ENCODE results near the gene TMEM181.

The TMEM181 gene

DNA sequence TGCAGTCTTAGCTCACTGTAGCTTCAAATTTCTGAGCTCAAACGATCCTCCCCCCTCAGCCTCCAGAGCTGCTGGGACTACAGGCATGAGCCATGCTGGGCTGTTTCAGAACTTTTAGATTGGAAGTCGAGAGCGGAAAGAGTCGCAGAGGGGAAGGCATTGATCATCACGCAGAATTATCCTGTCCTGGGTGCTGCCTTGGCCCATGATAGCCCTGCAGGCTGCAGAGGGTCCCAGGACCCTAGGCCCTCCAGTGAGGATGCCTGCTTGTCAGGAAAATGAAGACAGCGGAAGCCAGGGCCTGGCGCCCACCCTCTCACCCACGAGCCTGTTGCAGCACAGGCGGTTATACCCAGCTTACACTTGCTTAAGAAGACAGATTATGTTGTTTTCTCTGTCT is 9.1 kb downstream of the TMEM181 start:
- Histone ChIP-seq H2AFZ (ENCODE audit: low read depth) (no peak overlapping the region), H3K4me1 (ENCODE audit: low read depth, poor library complexity, severe bottlenecking) (no peaks in the 10 kb centered on the region), H3K4me3 (IDR thresholded peaks at IDR 0.05; ENCODE audit: insufficient read depth, low read depth, low read length) (no peak overlapping the region), H3K27me3 (ENCODE audit: insufficient read depth, low read depth) (no peaks in the 10 kb centered on the region), H3K4me2 (no peak overlapping the region), H3K27ac (no peak overlapping the region), H3K79me2 (ENCODE audit: insufficient read depth, low read depth) (no peaks in the 10 kb centered on the region; the same call in 1 of the 2 replicates), H3K36me3 (ENCODE audit: insufficient read depth) (no peaks in the 10 kb centered on the region), H4K20me1 (ENCODE audit: insufficient read depth) (no peaks in the 10 kb centered on the region), H3K9ac (no peak overlapping the region)
- TF ChIP-seq, protein P1, sequence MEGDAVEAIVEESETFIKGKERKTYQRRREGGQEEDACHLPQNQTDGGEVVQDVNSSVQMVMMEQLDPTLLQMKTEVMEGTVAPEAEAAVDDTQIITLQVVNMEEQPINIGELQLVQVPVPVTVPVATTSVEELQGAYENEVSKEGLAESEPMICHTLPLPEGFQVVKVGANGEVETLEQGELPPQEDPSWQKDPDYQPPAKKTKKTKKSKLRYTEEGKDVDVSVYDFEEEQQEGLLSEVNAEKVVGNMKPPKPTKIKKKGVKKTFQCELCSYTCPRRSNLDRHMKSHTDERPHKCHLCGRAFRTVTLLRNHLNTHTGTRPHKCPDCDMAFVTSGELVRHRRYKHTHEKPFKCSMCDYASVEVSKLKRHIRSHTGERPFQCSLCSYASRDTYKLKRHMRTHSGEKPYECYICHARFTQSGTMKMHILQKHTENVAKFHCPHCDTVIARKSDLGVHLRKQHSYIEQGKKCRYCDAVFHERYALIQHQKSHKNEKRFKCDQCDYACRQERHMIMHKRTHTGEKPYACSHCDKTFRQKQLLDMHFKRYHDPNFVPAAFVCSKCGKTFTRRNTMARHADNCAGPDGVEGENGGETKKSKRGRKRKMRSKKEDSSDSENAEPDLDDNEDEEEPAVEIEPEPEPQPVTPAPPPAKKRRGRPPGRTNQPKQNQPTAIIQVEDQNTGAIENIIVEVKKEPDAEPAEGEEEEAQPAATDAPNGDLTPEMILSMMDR (conservative IDR thresholded peaks at IDR 0.05; ENCODE audit: low read depth, low read length): no peak

DNA sequence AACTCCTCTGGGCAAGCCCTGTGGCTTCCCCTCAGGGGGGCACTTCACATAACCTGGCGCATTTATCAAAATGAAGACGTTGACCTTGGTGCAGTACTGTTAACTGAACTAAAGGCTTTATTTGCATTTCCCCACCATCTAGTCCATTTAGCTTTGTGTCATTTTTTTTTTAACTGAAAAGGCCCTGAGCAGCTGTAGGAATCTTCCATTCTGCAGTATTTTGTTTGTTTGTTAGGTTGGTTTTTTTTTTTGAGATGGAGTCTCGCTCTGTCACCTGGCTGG is 10.7 kb downstream of the TMEM181 start:
- TF ChIP-seq, protein P1 (conservative IDR thresholded peaks at IDR 0.05; ENCODE audit: low read depth, low read length): no peak
- Histone ChIP-seq H4K20me1 (ENCODE audit: insufficient read depth) (no peaks in the 10 kb centered on the region), H3K79me2 (ENCODE audit: insufficient read depth, low read depth) (no peaks in the 10 kb centered on the region; the same call in 1 of the 2 replicates), H3K36me3 (ENCODE audit: insufficient read depth) (no peaks in the 10 kb centered on the region), H3K4me3 (IDR thresholded peaks at IDR 0.05; ENCODE audit: insufficient read depth, low read depth, low read length) (no peak overlapping the region), H3K4me2 (no peak overlapping the region), H3K9ac (no peak overlapping the region), H3K27ac (no peak overlapping the region), H3K4me1 (ENCODE audit: low read depth, poor library complexity, severe bottlenecking) (no peaks in the 10 kb centered on the region), H3K27me3 (ENCODE audit: insufficient read depth, low read depth) (no peaks in the 10 kb centered on the region), H2AFZ (ENCODE audit: low read depth) (no peak overlapping the region)

DNA sequence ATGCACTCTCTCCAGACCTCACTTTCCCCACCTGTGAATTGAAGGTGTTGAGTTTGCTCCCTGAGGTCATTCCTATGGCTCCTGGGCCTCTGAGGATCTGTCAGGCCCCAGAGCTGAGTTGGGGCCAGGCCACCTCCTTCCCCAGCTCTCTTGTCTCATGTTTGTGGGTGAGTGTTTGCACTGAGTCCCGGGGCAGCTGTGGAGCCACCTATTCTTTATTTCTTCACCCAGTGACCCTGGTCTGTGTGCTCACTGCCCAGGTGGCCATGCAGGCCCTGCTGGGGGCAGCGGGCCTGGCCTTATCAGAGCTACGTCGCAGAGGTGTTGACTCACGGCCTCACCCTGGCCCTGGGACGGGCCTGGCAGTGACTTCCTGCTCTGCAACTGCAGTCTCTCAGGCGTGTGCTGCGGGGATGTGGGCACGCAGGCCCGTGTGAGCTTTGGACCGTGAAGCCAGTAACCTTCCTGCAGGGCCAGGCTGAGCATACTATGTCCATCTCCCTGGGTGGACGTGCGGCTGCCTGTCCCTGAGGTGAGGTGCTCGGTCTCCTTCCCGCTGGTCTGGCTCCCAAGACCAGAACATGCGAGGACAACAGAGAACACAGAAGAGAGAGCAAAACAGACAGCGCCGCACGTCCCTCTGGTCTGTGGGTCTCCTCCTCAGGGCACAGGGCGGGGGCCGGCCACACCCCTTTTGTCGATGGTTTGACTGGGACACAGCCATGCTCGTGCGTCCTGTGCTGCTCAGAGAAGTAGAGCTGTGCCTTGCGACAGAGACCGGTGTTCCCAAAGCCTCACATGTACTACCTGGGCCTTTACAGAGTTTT is 12.1 kb downstream of the TMEM181 start:
- no peak overlapping the region for H3K9ac ChIP-seq
- no peaks in the 10 kb centered on the region for H3K27me3 ChIP-seq (ENCODE audit: insufficient read depth, low read depth)
- no peaks in the 10 kb centered on the region for H4K20me1 ChIP-seq (ENCODE audit: insufficient read depth)
- H3K4me3 ChIP-seq (IDR thresholded peaks at IDR 0.05; ENCODE audit: insufficient read depth, low read depth, low read length): no peak overlapping the region
- no peak overlapping the region for H3K4me2 ChIP-seq
- H3K79me2 ChIP-seq (ENCODE audit: insufficient read depth, low read depth): no peaks in the 10 kb centered on the region; the same call in 1 of the 2 replicates
- no peak overlapping the region for H3K27ac ChIP-seq
- no peaks in the 10 kb centered on the region for H3K36me3 ChIP-seq (ENCODE audit: insufficient read depth)
- TF ChIP-seq, protein P1 (conservative IDR thresholded peaks at IDR 0.05; ENCODE audit: low read depth, low read length): no peak
- H3K4me1 ChIP-seq (ENCODE audit: low read depth, poor library complexity, severe bottlenecking): no peaks in the 10 kb centered on the region
- H2AFZ ChIP-seq (ENCODE audit: low read depth): no peak overlapping the region

DNA sequence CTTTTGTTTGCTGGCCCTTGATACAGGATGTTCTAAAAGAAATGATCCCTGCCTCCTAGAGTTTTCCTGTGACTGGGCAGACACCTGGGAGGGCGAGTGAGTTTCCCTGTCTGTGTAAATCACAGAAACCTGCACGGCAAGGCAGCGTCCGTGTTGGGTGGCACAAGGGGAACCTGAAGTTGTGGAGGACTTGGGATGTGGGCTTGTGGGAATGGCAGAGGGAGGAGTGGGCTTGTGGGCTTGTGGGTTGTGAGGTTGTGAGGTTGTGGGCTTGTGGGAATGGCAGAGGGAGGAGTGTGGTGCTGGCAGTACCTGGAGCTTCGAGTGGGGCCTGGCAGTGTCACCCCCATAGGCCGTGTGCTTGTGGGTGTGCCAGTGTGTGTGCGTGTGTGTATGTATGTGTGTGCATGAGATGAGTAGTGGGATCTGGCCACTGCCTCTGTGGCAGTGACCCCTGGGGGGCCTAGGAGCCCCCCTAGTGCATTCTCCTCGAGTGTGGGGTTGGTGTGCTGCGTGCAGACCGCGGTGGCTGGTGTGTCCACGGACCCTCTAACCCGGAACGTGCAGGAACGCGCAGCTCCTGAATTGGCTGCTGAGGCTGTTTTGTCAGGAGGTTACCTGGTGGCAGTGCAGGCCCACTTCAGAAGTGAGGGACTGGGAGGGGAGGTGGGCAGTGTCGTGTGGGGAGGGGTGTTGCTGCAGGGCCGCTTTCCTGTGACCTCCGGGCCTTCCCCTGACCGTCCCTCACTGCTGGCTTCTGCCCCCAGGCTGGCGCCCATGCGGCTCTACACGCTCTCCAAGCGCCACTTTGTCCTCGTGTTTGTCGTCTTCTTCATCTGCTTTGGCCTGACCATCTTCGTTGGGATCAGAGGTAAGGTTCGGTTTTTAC is 13.0 kb downstream of the TMEM181 start:
- Histone ChIP-seq H3K79me2 (ENCODE audit: insufficient read depth, low read depth) (no peaks in the 10 kb centered on the region; the same call in 1 of the 2 replicates), H3K36me3 (ENCODE audit: insufficient read depth) (no peaks in the 10 kb centered on the region), H2AFZ (ENCODE audit: low read depth) (no peak overlapping the region), H3K4me1 (ENCODE audit: low read depth, poor library complexity, severe bottlenecking) (no peaks in the 10 kb centered on the region), H3K4me2 (no peak overlapping the region), H3K4me3 (IDR thresholded peaks at IDR 0.05; ENCODE audit: insufficient read depth, low read depth, low read length) (no peak overlapping the region), H3K27ac (no peak overlapping the region), H3K9ac (no peak overlapping the region), H4K20me1 (ENCODE audit: insufficient read depth) (no peaks in the 10 kb centered on the region), H3K27me3 (ENCODE audit: insufficient read depth, low read depth) (no peaks in the 10 kb centered on the region)
- TF ChIP-seq, protein P1 (conservative IDR thresholded peaks at IDR 0.05; ENCODE audit: low read depth, low read length): no peak
